GM12878 (cell line): Measurements from ENCODE around the gene CSRP2. TPM values are rescaled to one million over a fixed set of nuclear protein-coding genes. Genes with fewer than 3 reads are reported as not detected.

Experiments used
- ATAC-seq: fragments of 200-7000 bp; cut with Tn5 transposase; 3 replicates; pipeline ENCODE4 v1.9.1; 2020; ENCODE audit warnings: mild to moderate bottlenecking, moderate library complexity
- BruUV-seq: library from RNA; stranded (reverse); fragments of 400-500 nt; replicated peaks from 2 replicates; lab custom pipeline; 2021; lab: Mats Ljungman, UMichigan
- CTCF ChIA-PET: fragments of 300-600 bp; sonication (Branson Sonifier 250); formaldehyde crosslinking; extraction: SDS; loops from one replicate; lab custom pipeline; 2021; ENCODE audit warnings: inconsistent platforms; lab: Yijun Ruan, JAX
- POLR2A ChIA-PET: fragments of 350-600 bp; formaldehyde crosslinking; extraction: SDS; loops from one replicate; lab custom pipeline; 2021; ENCODE audit warnings: inconsistent platforms; lab: Charles Lee
- RAD21 ChIA-PET: fragments of 300-600 bp; sonication (Branson Sonifier 250); formaldehyde crosslinking; loops from one replicate; lab custom pipeline; 2023; ENCODE audit warnings: antibody characterized with exemption; ENCODE audit not compliant: unreplicated experiment; lab: Charles Lee
- SMC1A ChIA-PET: fragments of 300-600 bp; sonication (Branson Sonifier 250); formaldehyde crosslinking; loops from one replicate; lab custom pipeline; 2023; ENCODE audit not compliant: unreplicated experiment, uncharacterized antibody; lab: Charles Lee
- DNase-seq: peaks from one replicate; pipeline ENCODE4 v3.0.0-alpha.2; 2011; ENCODE audit warnings: low read depth, low spot score
- FAIRE-seq: peaks from 3 replicates; lab custom pipeline; 2011; peaks lifted over from hg19 to GRCh38; lab: Jason Lieb, UNC
- H2AFZ ChIP-seq: 2 replicates; pipeline ENCODE4 v1.6.0; 2011; ENCODE audit warnings: low read depth, low read length, control low read depth; ENCODE audit not compliant: control insufficient read depth
- H3K27ac ChIP-seq: 2 replicates; pipeline ENCODE4 v1.5.1; 2011; ENCODE audit warnings: control low read depth; ENCODE audit not compliant: control insufficient read depth, insufficient read depth
- H3K27me3 ChIP-seq, 2 experiments: replicated peaks in 1 of 2; 2 replicates each; pipeline versions ENCODE4 v1.6.0 to v1.6.1; 2011; ENCODE audit warnings: low read length in 1 of 2; ENCODE audit not compliant: control insufficient read depth in 2 of 2, insufficient read depth in 2 of 2
- H3K36me3 ChIP-seq, 2 experiments: 2 replicates each; pipeline ENCODE4 v1.5.1; 2011; ENCODE audit warnings: low read length in 1 of 2; ENCODE audit not compliant: control insufficient read depth in 2 of 2, insufficient read depth in 2 of 2
- H3K4me1 ChIP-seq: 2 replicates; pipeline ENCODE4 v1.6.1; 2011; ENCODE audit warnings: mild to moderate bottlenecking, low read length, moderate library complexity, mixed read lengths; ENCODE audit not compliant: control insufficient read depth, insufficient read depth
- H3K4me2 ChIP-seq: 2 replicates; pipeline ENCODE4 v1.6.0; 2011; ENCODE audit warnings: control low read depth; ENCODE audit not compliant: control insufficient read depth, insufficient read depth
- H3K4me3 ChIP-seq: fragments of 200-600 bp; sonication (generic); 2 replicates; pipeline ENCODE4 v1.5.1; 2016
- H3K79me2 ChIP-seq: 2 replicates; pipeline ENCODE4 v1.6.0; 2011; ENCODE audit warnings: low read length; ENCODE audit not compliant: control insufficient read depth, insufficient read depth
- H3K9ac ChIP-seq: 2 replicates; pipeline ENCODE4 v1.8.0; 2011; ENCODE audit warnings: low read length, control low read depth, mixed read lengths; ENCODE audit not compliant: control insufficient read depth, insufficient read depth
- H3K9me3 ChIP-seq: replicated peaks from 3 replicates; pipeline ENCODE4 v1.5.1; 2011; ENCODE audit warnings: mild to moderate bottlenecking, low read length; ENCODE audit not compliant: control insufficient read depth, insufficient read depth
- H4K20me1 ChIP-seq: 2 replicates; pipeline ENCODE4 v1.6.0; 2011; ENCODE audit not compliant: control insufficient read depth, insufficient read depth
- BMI1 ChIP-seq: fragments of 450-650 bp; IDR thresholded peaks from 2 replicates; pipeline ENCODE4 v1.6.1; 2016; ENCODE audit warnings: mild to moderate bottlenecking, moderate library complexity, borderline replicate concordance
- JUNB ChIP-seq: IDR thresholded peaks from 2 replicates; pipeline ENCODE4 v1.6.1; 2016; ENCODE audit warnings: antibody characterized with exemption, mild to moderate bottlenecking
- POLR2A ChIP-seq: IDR thresholded peaks from 2 replicates; pipeline ENCODE4 v1.6.1; 2011; ENCODE audit warnings: low read depth, mild to moderate bottlenecking, low read length
- RAD21 ChIP-seq: IDR thresholded peaks from 2 replicates; pipeline ENCODE4 v1.6.1; 2011; ENCODE audit warnings: mild to moderate bottlenecking, low read depth, low read length, moderate library complexity; ENCODE audit not compliant: insufficient read depth
- SIX5 ChIP-seq: IDR thresholded peaks from 2 replicates; pipeline ENCODE4 v1.6.1; 2011; ENCODE audit warnings: mild to moderate bottlenecking, low read depth, low read length, moderate library complexity; ENCODE audit not compliant: severe bottlenecking
- USF1 ChIP-seq: IDR thresholded peaks from 2 replicates; pipeline ENCODE4 v1.6.1; 2011; ENCODE audit warnings: borderline replicate concordance, low read depth, mild to moderate bottlenecking, moderate library complexity, mixed read lengths, low read length; ENCODE audit not compliant: insufficient read depth; ENCODE audit errors: extremely low read length
- ZBTB40 ChIP-seq: fragments of 450-650 bp; IDR thresholded peaks from 2 replicates; pipeline ENCODE4 v1.6.1; 2016; ENCODE audit warnings: mild to moderate bottlenecking, moderate library complexity, borderline replicate concordance
- ZNF207 ChIP-seq: fragments of 450-650 bp; IDR thresholded peaks from 2 replicates; pipeline ENCODE4 v1.6.1; 2014; ENCODE audit warnings: antibody characterized with exemption, mild to moderate bottlenecking, borderline replicate concordance
- WGBS: methylation state at CpG from one replicate; pipeline ENCODE4 v1.1.6; 2016; ENCODE audit warnings: low lambda C conversion rate; ENCODE audit not compliant: insufficient replicate concordance, insufficient coverage; ENCODE audit errors: missing lambda C conversion rate; 5-methylcytosine and 5-hydroxymethylcytosine counted together
- in situ Hi-C: fragments of 300-500 bp; cut with MboI; formaldehyde crosslinking; loops from 9 replicates; pipeline ENCODE4 v1.14.3; 2018; ENCODE audit warnings: mixed read lengths
- intact Hi-C: fragments of 100-400 bp; cut with micrococcal nuclease; formaldehyde crosslinking; loops from one replicate; pipeline ENCODE4 v1.14.2; 2022; ENCODE audit not compliant: unreplicated experiment
- polyA plus RNA-seq, 11 experiments: library from polyadenylated mRNA; depleted of rRNA in 4 of 11; unstranded in 6 of 11; stranded (reverse) in 5 of 11; fragments of >200 nt; fragmentation: Nextera tagmentation in 4 of 11; fragmentation: Illumina TruSeq in 1 of 11; extraction: Ambion mirVana in 4 of 11; extraction: Trizol in 1 of 11; gene quantifications; 1 replicate in 1 of 11; 2 replicates in 10 of 11; pipeline versions ENCODE4 v1.2.1 to v1.2.3, GENCODE V29; 2011 to 2016; ENCODE audit warnings: inconsistent platforms in 2 of 11, missing spikeins in 2 of 11, low read depth in 1 of 11
- total RNA-seq, 4 experiments: library from RNA; depleted of rRNA in 3 of 4; stranded (reverse); fragments of >200 nt in 3 of 4; fragmentation: Illumina TruSeq in 1 of 4; extraction: Trizol in 1 of 4; gene quantifications; 2 replicates each; pipeline versions ENCODE4 v1.2.1 to v1.2.3, GENCODE V29; 2013 to 2021

CSRP2 gene
- total and polyA plus RNA-seq, 10 of the 15 experiments (the other 5 are each of a cell fraction or from before 2014, with no cell fraction given) = 0.08 to 1.6 (median 0.52) TPM

- RAD21 ChIA-PET = no interaction called here
- no peaks in the 10 kb centered on the region for H4K20me1 ChIP-seq
Observed at GRCh38 chr12:76876696-76877229, 2.1 kb downstream of the CSRP2 start.

More at GRCh38 chr12:76876696-76877229, 2.1 kb downstream of the CSRP2 start:
- H3K27me3 ChIP-seq = peaks cover 0 to 7% of the 10 kb centered on the region in 2 experiments; a peak in 2 of 4 replicates
- no peaks in the 10 kb centered on the region for H3K36me3 ChIP-seq
- BruUV-seq = no TSS peak
- no peak overlapping the region for H2AFZ ChIP-seq
- 91% methylated on average over 2 of the region's 2 CpGs for WGBS
- H3K9ac ChIP-seq = no peak overlapping the region
- peaks cover 3% of the 10 kb centered on the region; the same call in 1 of the 2 replicates for H3K4me1 ChIP-seq
- FAIRE-seq = no peak
- H3K27ac ChIP-seq = no peak overlapping the region
- ChIA-PET SMC1A (no interaction called here), CTCF (interaction anchor here (1.3 kb wide), 1 partner anchor 134 kb away, joined by 4 read pairs; no protein-coding TSS in a partner anchor), POLR2A (no interaction called here)
- ATAC-seq = no peak
- intact Hi-C loops = no loop called here
- H3K79me2 ChIP-seq = no peaks in the 10 kb centered on the region
- no peak for TF ChIP-seq USF1
- no peak for TF ChIP-seq SIX5
- TF ChIP-seq ZBTB40 = no peak
- no peak for TF ChIP-seq RAD21
- TF ChIP-seq ZNF207 = no peak
- TF ChIP-seq POLR2A = no peak
- no peak for TF ChIP-seq JUNB
- no peak for TF ChIP-seq BMI1
- in situ Hi-C loops = no loop called here
- H3K4me2 ChIP-seq = no peak overlapping the region
- DNase-seq = no peak
- H3K4me3 ChIP-seq = no peak overlapping the region
- no peaks in the 10 kb centered on the region for H3K9me3 ChIP-seq
